Astrocyte (in vitro differentiated cells and primary cell): ENCODE measurements around the gene PSME4. TPM values are rescaled to one million over a fixed set of nuclear protein-coding genes. Genes with fewer than 3 reads are reported as not detected.

Experiments
- DNase-seq: peaks from one replicate; pipeline ENCODE4 v3.0.0-alpha.2; 2010; ENCODE audit warnings: low read depth
- FAIRE-seq: peaks from 2 replicates; lab custom pipeline; 2011; peaks lifted over from hg19 to GRCh38; lab: Jason Lieb, UNC
- H2AFZ ChIP-seq: 2 replicates; pipeline ENCODE4 v1.6.0; 2012; ENCODE audit warnings: low read depth, low read length, inconsistent platforms
- H3K27ac ChIP-seq: 2 replicates; pipeline ENCODE4 v1.5.1; 2011; ENCODE audit warnings: low read depth, low read length, inconsistent platforms
- H3K27me3 ChIP-seq: 2 replicates; pipeline ENCODE4 v1.6.0; 2011; ENCODE audit warnings: low read length, inconsistent platforms; ENCODE audit not compliant: insufficient read depth
- H3K36me3 ChIP-seq: 2 replicates; pipeline ENCODE4 v1.5.1; 2011; ENCODE audit warnings: low read length, inconsistent platforms; ENCODE audit not compliant: insufficient read depth
- H3K4me1 ChIP-seq: 2 replicates; pipeline ENCODE4 v1.5.1; 2011; ENCODE audit warnings: low read length, inconsistent platforms; ENCODE audit not compliant: insufficient read depth
- H3K4me2 ChIP-seq: 2 replicates; pipeline ENCODE4 v1.6.0; 2012; ENCODE audit warnings: low read length, inconsistent platforms
- H3K4me3 ChIP-seq: 2 replicates; pipeline ENCODE4 v1.5.1; 2011; ENCODE audit warnings: low read depth, mild to moderate bottlenecking, low read length, inconsistent platforms; ENCODE audit not compliant: insufficient read depth
- H3K79me2 ChIP-seq: 2 replicates; pipeline ENCODE4 v1.6.0; 2012; ENCODE audit warnings: mild to moderate bottlenecking, low read length, inconsistent platforms; ENCODE audit not compliant: insufficient read depth
- H3K9ac ChIP-seq: 2 replicates; pipeline ENCODE4 v1.6.0; 2012; ENCODE audit warnings: mild to moderate bottlenecking, low read length, inconsistent platforms
- H3K9me3 ChIP-seq: 2 replicates; pipeline ENCODE4 v1.5.1; 2012; ENCODE audit warnings: low read depth, mild to moderate bottlenecking, low read length, inconsistent platforms; ENCODE audit not compliant: insufficient read depth
- H4K20me1 ChIP-seq: 2 replicates; pipeline ENCODE4 v1.6.0; 2012; ENCODE audit warnings: low read length, inconsistent platforms; ENCODE audit not compliant: insufficient read depth
- H3K27ac Mint-ChIP-seq: one replicate; pipeline ENCODE4 v1.8.0; 2021; ENCODE audit warnings: mild to moderate bottlenecking, mixed read lengths; ENCODE audit not compliant: unreplicated experiment
- H3K27me3 Mint-ChIP-seq: one replicate; pipeline ENCODE4 v1.8.0; 2021; ENCODE audit warnings: low read depth, mixed read lengths; ENCODE audit not compliant: unreplicated experiment
- H3K36me3 Mint-ChIP-seq: one replicate; pipeline ENCODE4 v1.8.0; 2021; ENCODE audit warnings: low read depth, mixed read lengths; ENCODE audit not compliant: unreplicated experiment
- H3K4me1 Mint-ChIP-seq: one replicate; pipeline ENCODE4 v1.8.0; 2021; ENCODE audit warnings: low read depth, mixed read lengths; ENCODE audit not compliant: unreplicated experiment
- H3K4me3 Mint-ChIP-seq: one replicate; pipeline ENCODE4 v1.8.0; 2021; ENCODE audit warnings: mild to moderate bottlenecking, moderate library complexity, mixed read lengths; ENCODE audit not compliant: unreplicated experiment
- H3K9me3 Mint-ChIP-seq: one replicate; pipeline ENCODE4 v1.8.0; 2021; ENCODE audit warnings: mild to moderate bottlenecking, mixed read lengths; ENCODE audit not compliant: unreplicated experiment
- CTCF ChIP-seq: IDR thresholded peaks from 2 replicates; pipeline ENCODE4 v1.5.1; 2011; ENCODE audit warnings: low read depth, mild to moderate bottlenecking, inconsistent platforms, low read length, moderate library complexity; ENCODE audit not compliant: insufficient read depth
- EZH2 ChIP-seq: IDR thresholded peaks from 2 replicates; pipeline ENCODE4 v1.6.1; 2012; ENCODE audit warnings: mild to moderate bottlenecking, low read length, inconsistent platforms; ENCODE audit not compliant: insufficient read depth
- total RNA-seq: library from RNA; stranded (reverse); gene quantifications from 2 replicates; pipeline ENCODE4 v1.2.1, GENCODE V29; 2021

PSME4 gene
- total RNA-seq, 1 donor from 2014 or later, result 110 TPM

GRCh38 chr2:53867773-53868172, 103.0 kb downstream of the PSME4 start:
- no peak overlapping the region for H3K4me2 ChIP-seq
- TF ChIP-seq CTCF, result no peak
- TF ChIP-seq EZH2, result no peak
- no peaks in the 10 kb centered on the region for H3K79me2 ChIP-seq
- no peak for DNase-seq
- Mint-ChIP-seq H3K4me1 (no peaks in the 10 kb centered on the region), H3K27ac (no peak overlapping the region), H3K36me3 (peaks cover 5% of the 10 kb centered on the region), H3K9me3 (no peaks in the 10 kb centered on the region), H3K27me3 (no peaks in the 10 kb centered on the region), H3K4me3 (no peak overlapping the region)
- no peaks in the 10 kb centered on the region for H3K4me1 ChIP-seq
- H3K9me3 ChIP-seq, result no peaks in the 10 kb centered on the region
- H3K36me3 ChIP-seq, result peaks cover 44% of the 10 kb centered on the region
- H3K27me3 ChIP-seq, result no peaks in the 10 kb centered on the region
- H2AFZ ChIP-seq, result no peak overlapping the region
- no peak overlapping the region for H3K27ac ChIP-seq
- FAIRE-seq, result no peak
- no peak overlapping the region for H3K4me3 ChIP-seq
- H4K20me1 ChIP-seq, result peaks cover 6% of the 10 kb centered on the region
- no peak overlapping the region for H3K9ac ChIP-seq

GRCh38 chr2:53867169-53867568, 103.6 kb downstream of the PSME4 start:
- Histone ChIP-seq H3K9me3 (no peaks in the 10 kb centered on the region), H3K79me2 (no peaks in the 10 kb centered on the region), H3K27ac (no peak overlapping the region), H3K36me3 (peaks cover 42% of the 10 kb centered on the region), H3K4me3 (no peak overlapping the region), H2AFZ (no peak overlapping the region), H3K27me3 (no peaks in the 10 kb centered on the region), H3K4me2 (no peak overlapping the region), H3K4me1 (no peaks in the 10 kb centered on the region), H4K20me1 (peaks cover 9% of the 10 kb centered on the region), H3K9ac (no peak overlapping the region)
- H3K9me3 Mint-ChIP-seq, result no peaks in the 10 kb centered on the region
- FAIRE-seq (no peak), DNase-seq (no peak)
- H3K4me3 Mint-ChIP-seq, result no peak overlapping the region
- no peak overlapping the region for H3K27ac Mint-ChIP-seq
- H3K27me3 Mint-ChIP-seq, result no peaks in the 10 kb centered on the region
- H3K36me3 Mint-ChIP-seq, result peaks cover 5% of the 10 kb centered on the region
- no peaks in the 10 kb centered on the region for H3K4me1 Mint-ChIP-seq
- TF ChIP-seq EZH2 (no peak), CTCF (no peak)

GRCh38 chr2:53865962-53866361, 104.8 kb downstream of the PSME4 start:
- H3K27me3 Mint-ChIP-seq, result no peaks in the 10 kb centered on the region
- H3K9me3 Mint-ChIP-seq, result no peaks in the 10 kb centered on the region
- Histone ChIP-seq H3K27ac (no peak overlapping the region), H3K27me3 (no peaks in the 10 kb centered on the region), H3K4me2 (no peak overlapping the region), H2AFZ (no peak overlapping the region), H3K9ac (no peak overlapping the region), H3K4me3 (no peak overlapping the region), H3K36me3 (peaks cover 42% of the 10 kb centered on the region), H3K9me3 (no peaks in the 10 kb centered on the region), H3K79me2 (no peaks in the 10 kb centered on the region), H3K4me1 (no peaks in the 10 kb centered on the region), H4K20me1 (peaks cover 11% of the 10 kb centered on the region)
- peak; percentile 7 for DNase-seq
- H3K27ac Mint-ChIP-seq, result no peak overlapping the region
- no peaks in the 10 kb centered on the region for H3K4me1 Mint-ChIP-seq
- H3K36me3 Mint-ChIP-seq, result peaks cover 5% of the 10 kb centered on the region
- no peak for FAIRE-seq
- no peak for TF ChIP-seq EZH2
- no peak for TF ChIP-seq CTCF
- H3K4me3 Mint-ChIP-seq, result no peak overlapping the region
